Measurements from ENCODE around the gene CLEC1B.
A peak's percentile ranks its signal among the peaks of the same experiment; 100 is the strongest.

Gene CLEC1B

GRCh38 chr12:9944391-9944790 lies 54.5 kb downstream of the CLEC1B start:
- Histone ChIP-seq H3K4me1 (ENCODE audit: control insufficient read depth, insufficient read depth, low read length) (no peaks in the 10 kb centered on the region; the same call in 1 of the 2 replicates), H3K27ac (ENCODE audit: extremely low read depth, low read depth, low read length) (no peak overlapping the region), H3K9me3 (ENCODE audit: control insufficient read depth, insufficient read depth, low read depth, low read length) (no peaks in the 10 kb centered on the region; the same call in 1 of the 2 replicates), H3K4me3 (ENCODE audit: low read depth, low read length) (no peak overlapping the region), H3K36me3 (ENCODE audit: control insufficient read depth in 2 of 2, insufficient read depth in 1 of 2, low read length in 2 of 2) (no peaks in the 10 kb centered on the region)
- CTCF ChIA-PET = interaction anchor here (0.8 kb wide), 1 partner anchor 23 kb away, joined by 3 read pairs; no protein-coding TSS in a partner anchor
- TF ChIP-seq YY2 (tag by site-specific recombination; IDR thresholded peaks at IDR 0.05) (no peak), ZBTB11 (tag by site-specific recombination; conservative IDR thresholded peaks at IDR 0.05; ENCODE audit: low read depth) (no peak), ZBTB20 (tag by site-specific recombination; IDR thresholded peaks at IDR 0.05) (no peak), GLIS2 (tag by site-specific recombination; IDR thresholded peaks at IDR 0.05) (no peak), KLF10 (tag by site-specific recombination; IDR thresholded peaks at IDR 0.05) (no peak), KLF8 (tag by site-specific recombination; IDR thresholded peaks at IDR 0.05) (no peak), ZBTB48 (tag by site-specific recombination; IDR thresholded peaks at IDR 0.05) (no peak), ZNF19 (tag by site-specific recombination; IDR thresholded peaks at IDR 0.05; ENCODE audit: low read depth) (no peak)
- POLR2A ChIA-PET = no interaction called here

GRCh38 chr12:9943240-9943639 lies 55.7 kb downstream of the CLEC1B start:
- POLR2A ChIA-PET = no interaction called here
- H3K27ac ChIP-seq (ENCODE audit: extremely low read depth, low read depth, low read length) = no peak overlapping the region
- no peak overlapping the region for H3K4me3 ChIP-seq (ENCODE audit: low read depth, low read length)
- no peaks in the 10 kb centered on the region for H3K36me3 ChIP-seq (ENCODE audit: control insufficient read depth in 2 of 2, insufficient read depth in 1 of 2, low read length in 2 of 2)
- CTCF ChIA-PET = no interaction called here
- no peaks in the 10 kb centered on the region; the same call in 1 of the 2 replicates for H3K9me3 ChIP-seq (ENCODE audit: control insufficient read depth, insufficient read depth, low read depth, low read length)
- H3K4me1 ChIP-seq (ENCODE audit: control insufficient read depth, insufficient read depth, low read length) = no peaks in the 10 kb centered on the region; the same call in 1 of the 2 replicates
- TF ChIP-seq PRDM10 (tag by site-specific recombination; IDR thresholded peaks at IDR 0.05) (peak; percentile 45), ZNF133 (tag by site-specific recombination; IDR thresholded peaks at IDR 0.05) (no peak), ZNF112 (tag by site-specific recombination; IDR thresholded peaks at IDR 0.05) (no peak), ZBTB10 (tag by site-specific recombination; IDR thresholded peaks at IDR 0.05) (no peak), BCL11B (tag by site-specific recombination; IDR thresholded peaks at IDR 0.05; ENCODE audit: low read depth) (no peak), ZFP37 (tag by site-specific recombination; IDR thresholded peaks at IDR 0.05) (no peak), ZNF280D (tag by site-specific recombination; IDR thresholded peaks at IDR 0.05) (no peak), ZNF513 (tag by site-specific recombination; IDR thresholded peaks at IDR 0.05) (no peak), ZNF211 (tag by site-specific recombination; IDR thresholded peaks at IDR 0.05; ENCODE audit: low read depth) (no peak), ZNF488 (tag by site-specific recombination; IDR thresholded peaks at IDR 0.05) (no peak), ZNF341 (tag by site-specific recombination; IDR thresholded peaks at IDR 0.05; ENCODE audit: low read depth) (no peak), ZNF335 (tag by site-specific recombination; conservative IDR thresholded peaks at IDR 0.05) (no peak), KLF10 (tag by site-specific recombination; IDR thresholded peaks at IDR 0.05) (no peak)

Data from HEK293 (cell line).